ENCODE data around the gene FAM163B. TPM values are rescaled to one million over a fixed set of nuclear protein-coding genes. Genes with fewer than 3 reads are reported as not detected.

Gene FAM163B
- total RNA-seq, 4 donors from 2014 or later, result 0.64 TPM; not detected in 3

- TF ChIP-seq EP300 (IDR thresholded peaks at IDR 0.05; ENCODE audit: low read depth), result no peak
- H3K9me3 ChIP-seq, result no peaks in the 10 kb centered on the region
- peaks cover 14 to 46% (median 27%) of the 10 kb centered on the region in 4 donors for H3K4me1 ChIP-seq
- H3K36me3 ChIP-seq, result no peaks in the 10 kb centered on the region
- intact Hi-C loops (cut with DNase I; ENCODE audit: low total_unique reads), result loop anchor here (5.0 kb wide), 1 partner anchor 196 kb away; no protein-coding TSS in a partner anchor
- WGBS, 2 donors (ENCODE audit: low coverage in 1 of 2), result 76% methylated on average over 9 of the region's 9 CpGs; no CpG with 5 or more reads in 1 of the 2 donors
- in situ Hi-C loops (cut with MboI; ENCODE audit: low pct_ligation_motif_present in 1 of 4, low pct_unique_long_range_greater_than_20kb in 1 of 4, low sequenced_read_pairs in 3 of 4), result loop anchor here in 2 of 4 donors (10.0 to 25.0 kb wide), 2 partner anchors 181 to 194 kb away; no protein-coding TSS in a partner anchor
- H3K4me3 ChIP-seq, result no peak overlapping the region
- DNase-seq, result no peak
- no peak overlapping the region for H3K27ac ChIP-seq
- H3K27me3 ChIP-seq, result peaks cover 35% of the 10 kb centered on the region
Observed at GRCh38 chr9:133531293-133531692, 77.9 kb downstream of the FAM163B start.

DNA sequence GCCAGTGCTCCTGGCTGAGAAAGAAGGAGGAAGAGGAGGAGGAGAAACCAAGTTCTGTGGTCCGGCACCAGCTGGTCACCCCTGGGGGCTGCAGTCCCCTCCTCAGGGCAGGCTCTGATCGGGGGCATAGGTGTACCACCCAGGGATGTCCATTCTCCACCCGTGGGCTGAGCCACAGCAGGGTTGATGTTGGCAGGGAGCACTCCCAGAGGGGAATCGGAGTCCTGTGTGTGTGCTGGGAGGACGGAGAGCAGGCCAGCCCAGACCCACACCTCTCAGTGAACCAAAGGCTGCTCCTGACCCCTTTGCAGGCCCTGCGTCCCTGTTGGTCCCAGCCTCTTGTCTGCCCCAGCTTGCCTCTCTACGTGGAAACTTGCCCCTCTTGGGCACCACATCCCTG is 79.3 kb downstream of the FAM163B start:
- in situ Hi-C loops (cut with MboI; ENCODE audit: low pct_ligation_motif_present in 1 of 4, low pct_unique_long_range_greater_than_20kb in 1 of 4, low sequenced_read_pairs in 3 of 4) (loop anchor here in 2 of 4 donors (10.0 to 25.0 kb wide), 2 partner anchors 182 to 195 kb away; no protein-coding TSS in a partner anchor), intact Hi-C loops (cut with DNase I; ENCODE audit: low total_unique reads) (loop anchor here (5.0 kb wide), 1 partner anchor 197 kb away; no protein-coding TSS in a partner anchor)
- peaks cover 25% of the 10 kb centered on the region for H3K27me3 ChIP-seq
- H3K4me3 ChIP-seq, result no peak overlapping the region
- TF ChIP-seq POLR2A (IDR thresholded peaks at IDR 0.05) (no peak), POLR2AphosphoS5 (IDR thresholded peaks at IDR 0.05) (no peak), EP300 (IDR thresholded peaks at IDR 0.05; ENCODE audit: low read depth) (no peak)
- TF ChIP-seq, protein P1, sequence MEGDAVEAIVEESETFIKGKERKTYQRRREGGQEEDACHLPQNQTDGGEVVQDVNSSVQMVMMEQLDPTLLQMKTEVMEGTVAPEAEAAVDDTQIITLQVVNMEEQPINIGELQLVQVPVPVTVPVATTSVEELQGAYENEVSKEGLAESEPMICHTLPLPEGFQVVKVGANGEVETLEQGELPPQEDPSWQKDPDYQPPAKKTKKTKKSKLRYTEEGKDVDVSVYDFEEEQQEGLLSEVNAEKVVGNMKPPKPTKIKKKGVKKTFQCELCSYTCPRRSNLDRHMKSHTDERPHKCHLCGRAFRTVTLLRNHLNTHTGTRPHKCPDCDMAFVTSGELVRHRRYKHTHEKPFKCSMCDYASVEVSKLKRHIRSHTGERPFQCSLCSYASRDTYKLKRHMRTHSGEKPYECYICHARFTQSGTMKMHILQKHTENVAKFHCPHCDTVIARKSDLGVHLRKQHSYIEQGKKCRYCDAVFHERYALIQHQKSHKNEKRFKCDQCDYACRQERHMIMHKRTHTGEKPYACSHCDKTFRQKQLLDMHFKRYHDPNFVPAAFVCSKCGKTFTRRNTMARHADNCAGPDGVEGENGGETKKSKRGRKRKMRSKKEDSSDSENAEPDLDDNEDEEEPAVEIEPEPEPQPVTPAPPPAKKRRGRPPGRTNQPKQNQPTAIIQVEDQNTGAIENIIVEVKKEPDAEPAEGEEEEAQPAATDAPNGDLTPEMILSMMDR (IDR thresholded peaks at IDR 0.05), result no peak
- H3K4me1 ChIP-seq, result peaks cover 12 to 39% (median 22%) of the 10 kb centered on the region in 4 donors
- H3K9me3 ChIP-seq, result no peaks in the 10 kb centered on the region
- DNase-seq, result no peak
- 85% methylated on average over 7 of the region's 7 CpGs; no CpG with 5 or more reads in 1 of the 2 donors for WGBS, 2 donors (ENCODE audit: low coverage in 1 of 2)
- no peak overlapping the region for H3K27ac ChIP-seq
- no peaks in the 10 kb centered on the region for H3K36me3 ChIP-seq

GRCh38 chr9:133529457-133529856 is 79.7 kb downstream of the FAM163B start:
- H3K27me3 ChIP-seq, result peaks cover 21% of the 10 kb centered on the region
- DNase-seq, result no peak
- no peaks in the 10 kb centered on the region for H3K9me3 ChIP-seq
- in situ Hi-C loops (cut with MboI; ENCODE audit: low pct_ligation_motif_present in 1 of 4, low pct_unique_long_range_greater_than_20kb in 1 of 4, low sequenced_read_pairs in 3 of 4) (loop anchor here in 1 of 4 donors (25.0 kb wide), 1 partner anchor 183 kb away; no protein-coding TSS in a partner anchor), intact Hi-C loops (cut with DNase I; ENCODE audit: low total_unique reads) (no loop called here)
- H3K4me1 ChIP-seq, result peaks cover 8 to 35% (median 18%) of the 10 kb centered on the region in 4 donors
- H3K4me3 ChIP-seq, result no peak overlapping the region
- H3K36me3 ChIP-seq, result no peaks in the 10 kb centered on the region
- TF ChIP-seq, protein P1 (IDR thresholded peaks at IDR 0.05), result no peak
- WGBS, 2 donors (ENCODE audit: low coverage in 1 of 2), result 60 to 74% methylated on average over 1 to 6 of the region's 7 CpGs
- H3K27ac ChIP-seq, result no peak overlapping the region

DNA sequence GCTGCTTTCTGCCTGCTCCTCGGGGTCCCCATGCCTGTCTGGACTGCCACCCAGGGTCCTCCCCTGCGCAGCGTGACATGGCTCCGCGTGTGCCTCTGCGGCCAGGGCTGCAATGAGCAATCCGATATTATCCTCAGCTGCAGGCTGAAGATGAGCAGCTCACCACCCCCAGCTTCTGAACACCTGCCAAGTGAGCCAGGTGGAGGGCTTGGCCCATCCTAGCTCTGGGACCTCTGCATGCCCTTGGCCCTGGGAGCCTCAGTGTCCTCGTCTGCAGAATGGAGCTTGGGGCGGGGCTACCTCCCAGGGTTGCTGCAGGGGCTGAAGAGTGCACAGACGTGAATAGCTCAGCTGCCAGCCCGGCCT is 80.3 kb downstream of the FAM163B start:
- WGBS, 2 donors (ENCODE audit: low coverage in 1 of 2), result 55% methylated on average over 10 of the region's 11 CpGs; no CpG with 5 or more reads in 1 of the 2 donors
- Histone ChIP-seq H3K9me3 (no peaks in the 10 kb centered on the region), H3K36me3 (no peaks in the 10 kb centered on the region), H3K4me3 (no peak overlapping the region), H3K4me1 (peaks cover 2 to 29% (median 15%) of the 10 kb centered on the region in 4 donors), H3K27ac (no peak overlapping the region), H3K27me3 (peaks cover 15% of the 10 kb centered on the region)
- in situ Hi-C loops (cut with MboI; ENCODE audit: low pct_ligation_motif_present in 1 of 4, low pct_unique_long_range_greater_than_20kb in 1 of 4, low sequenced_read_pairs in 3 of 4) (loop anchor here in 1 of 4 donors (25.0 kb wide), 1 partner anchor 183 kb away; no protein-coding TSS in a partner anchor), intact Hi-C loops (cut with DNase I; ENCODE audit: low total_unique reads) (loop anchor here (1.0 kb wide), 1 partner anchor 44 kb away; no protein-coding TSS in a partner anchor)
- DNase-seq, result no peak
- TF ChIP-seq POLR2A (IDR thresholded peaks at IDR 0.05) (no peak), POLR2AphosphoS5 (IDR thresholded peaks at IDR 0.05) (no peak), EP300 (IDR thresholded peaks at IDR 0.05; ENCODE audit: low read depth) (no peak)
- TF ChIP-seq, protein P1 (IDR thresholded peaks at IDR 0.05), result no peak

Measured in transverse colon (tissue), 4 donors.